ACC112 (cell line): ENCODE data around the gene KIAA1549.
"Not testable (repeated sequence)": the region's sequence is repeated elsewhere in the genome, so short reads cannot be mapped to it uniquely, and the experiment has no call there.

Experiments used
- H2AFZ ChIP-seq: fragments of 200-600 bp; sonication (generic); one replicate; pipeline ENCODE4 v1.6.0; 2017; ENCODE audit warnings: antibody characterized with exemption, low read length; ENCODE audit not compliant: unreplicated experiment
- H3K27ac ChIP-seq: fragments of 200-600 bp; sonication (generic); 2 replicates; pipeline ENCODE4 v1.5.1; 2014; ENCODE audit warnings: low read depth, mild to moderate bottlenecking, antibody characterized with exemption, low read length, moderate library complexity
- H3K27me3 ChIP-seq: fragments of 200-600 bp; sonication (generic); 2 replicates; pipeline ENCODE4 v1.6.1; 2014; ENCODE audit warnings: mild to moderate bottlenecking, antibody characterized with exemption, low read length, moderate library complexity, mixed read lengths; ENCODE audit not compliant: insufficient read depth
- H3K36me3 ChIP-seq: fragments of 200-600 bp; sonication (generic); 2 replicates; pipeline ENCODE4 v1.6.1; 2016; ENCODE audit warnings: mild to moderate bottlenecking, antibody characterized with exemption, low read length, moderate library complexity, mixed read lengths; ENCODE audit not compliant: insufficient read depth
- H3K4me1 ChIP-seq: fragments of 200-600 bp; sonication (generic); one replicate; pipeline ENCODE4 v1.6.1; 2016; ENCODE audit warnings: low read length, mixed read lengths; ENCODE audit not compliant: insufficient read depth, unreplicated experiment, control insufficient read depth
- H3K4me3 ChIP-seq: fragments of 200-600 bp; sonication (generic); 2 replicates; pipeline ENCODE4 v1.5.1; 2014; ENCODE audit warnings: mild to moderate bottlenecking, low read depth, low read length
- H3K79me2 ChIP-seq: fragments of 200-600 bp; sonication (generic); one replicate; pipeline ENCODE4 v1.6.0; 2016; ENCODE audit warnings: low read length; ENCODE audit not compliant: control insufficient read depth, unreplicated experiment, insufficient read depth

The KIAA1549 gene

GRCh38 chr7:138943061-138943460 lies 38.1 kb downstream of the KIAA1549 start:
- no peak overlapping the region for H3K27ac ChIP-seq
- H3K27me3 ChIP-seq, result no peaks in the 10 kb centered on the region
- H3K79me2 ChIP-seq, result no peaks in the 10 kb centered on the region
- H3K36me3 ChIP-seq, result no peaks in the 10 kb centered on the region
- H3K4me3 ChIP-seq, result no peak overlapping the region
- no peaks in the 10 kb centered on the region for H3K4me1 ChIP-seq
- no peak overlapping the region for H2AFZ ChIP-seq

- H3K79me2 ChIP-seq, result no peaks in the 10 kb centered on the region
- H3K27me3 ChIP-seq, result no peaks in the 10 kb centered on the region
- H3K27ac ChIP-seq, result no peak overlapping the region
- H3K36me3 ChIP-seq, result no peaks in the 10 kb centered on the region
- no peaks in the 10 kb centered on the region for H3K4me1 ChIP-seq
- H3K4me3 ChIP-seq, result no peak overlapping the region
- H2AFZ ChIP-seq, result no peak overlapping the region
Measured at GRCh38 chr7:138941545-138941944, 39.6 kb downstream of the KIAA1549 start.

- H3K36me3 ChIP-seq, H3K4me1 ChIP-seq, H3K27ac ChIP-seq, H3K4me3 ChIP-seq, H2AFZ ChIP-seq, H3K79me2 ChIP-seq, H3K27me3 ChIP-seq: not testable (repeated sequence)
Measured at GRCh38 chr7:138940602-138941001, 40.6 kb downstream of the KIAA1549 start.

- H3K36me3 ChIP-seq, result no peaks in the 10 kb centered on the region
- H3K27me3 ChIP-seq, result no peaks in the 10 kb centered on the region
- no peaks in the 10 kb centered on the region for H3K79me2 ChIP-seq
- H3K4me1 ChIP-seq, result peaks cover 20% of the 10 kb centered on the region
- H3K4me3 ChIP-seq, result no peak overlapping the region
- no peak overlapping the region for H2AFZ ChIP-seq
- no peak overlapping the region for H3K27ac ChIP-seq
Measured at GRCh38 chr7:138937484-138937883, 43.7 kb downstream of the KIAA1549 start.

GRCh38 chr7:138935465-138936011 lies 45.7 kb downstream of the KIAA1549 start:
- Histone ChIP-seq H2AFZ (peak overlapping the region; percentile 14), H3K4me3 (peak overlapping the region; percentile 5; the same call in 1 of the 2 replicates), H3K79me2 (no peaks in the 10 kb centered on the region), H3K27ac (peak overlapping the region; percentile 76), H3K4me1 (peaks cover 20% of the 10 kb centered on the region), H3K27me3 (no peaks in the 10 kb centered on the region), H3K36me3 (no peaks in the 10 kb centered on the region)

- peak overlapping the region; percentile 5; the same call in 1 of the 2 replicates for H3K4me3 ChIP-seq
- no peak overlapping the region for H2AFZ ChIP-seq
- peaks cover 20% of the 10 kb centered on the region for H3K4me1 ChIP-seq
- no peaks in the 10 kb centered on the region for H3K27me3 ChIP-seq
- no peaks in the 10 kb centered on the region for H3K36me3 ChIP-seq
- peak overlapping the region; percentile 76 for H3K27ac ChIP-seq
- no peaks in the 10 kb centered on the region for H3K79me2 ChIP-seq
Measured at GRCh38 chr7:138934861-138935260, 46.3 kb downstream of the KIAA1549 start.

GRCh38 chr7:138934367-138934766 lies 46.8 kb downstream of the KIAA1549 start:
- H3K4me3 ChIP-seq, result no peak overlapping the region
- no peaks in the 10 kb centered on the region for H3K27me3 ChIP-seq
- H3K79me2 ChIP-seq, result no peaks in the 10 kb centered on the region
- H3K36me3 ChIP-seq, result no peaks in the 10 kb centered on the region
- H3K4me1 ChIP-seq, result peaks cover 20% of the 10 kb centered on the region
- peak overlapping the region; percentile 76; the same call in 1 of the 2 replicates for H3K27ac ChIP-seq
- H2AFZ ChIP-seq, result no peak overlapping the region

GRCh38 chr7:138932870-138933269 lies 48.3 kb downstream of the KIAA1549 start:
- H3K27me3 ChIP-seq, result no peaks in the 10 kb centered on the region
- H3K36me3 ChIP-seq, result no peaks in the 10 kb centered on the region
- no peak overlapping the region for H3K27ac ChIP-seq
- no peaks in the 10 kb centered on the region for H3K79me2 ChIP-seq
- no peak overlapping the region for H2AFZ ChIP-seq
- no peak overlapping the region for H3K4me3 ChIP-seq
- H3K4me1 ChIP-seq, result peaks cover 20% of the 10 kb centered on the region

GRCh38 chr7:138932427-138932826 lies 48.8 kb downstream of the KIAA1549 start:
- peaks cover 20% of the 10 kb centered on the region for H3K4me1 ChIP-seq
- no peak overlapping the region for H2AFZ ChIP-seq
- H3K36me3 ChIP-seq, result no peaks in the 10 kb centered on the region
- H3K4me3 ChIP-seq, result no peak overlapping the region
- H3K79me2 ChIP-seq, result no peaks in the 10 kb centered on the region
- H3K27ac ChIP-seq, result no peak overlapping the region
- H3K27me3 ChIP-seq, result no peaks in the 10 kb centered on the region

- Histone ChIP-seq H3K79me2 (no peaks in the 10 kb centered on the region), H3K4me1 (peaks cover 7% of the 10 kb centered on the region), H2AFZ (no peak overlapping the region), H3K4me3 (no peak overlapping the region), H3K36me3 (no peaks in the 10 kb centered on the region), H3K27ac (no peak overlapping the region), H3K27me3 (no peaks in the 10 kb centered on the region)
Measured at GRCh38 chr7:138929969-138930368, 51.2 kb downstream of the KIAA1549 start.

GRCh38 chr7:138926241-138926612 lies 55.0 kb downstream of the KIAA1549 start:
- Histone ChIP-seq H3K36me3 (no peaks in the 10 kb centered on the region), H2AFZ (no peak overlapping the region), H3K4me3 (no peak overlapping the region), H3K27ac (no peak overlapping the region), H3K79me2 (no peaks in the 10 kb centered on the region), H3K4me1 (no peaks in the 10 kb centered on the region), H3K27me3 (no peaks in the 10 kb centered on the region)
